NT2/D1 (cell line): ENCODE data around the gene EPHB6.

Experiments used
- SUZ12 ChIP-seq: IDR thresholded peaks from 2 replicates; pipeline ENCODE4 v1.6.1; 2011; ENCODE audit not compliant: insufficient read length, insufficient read depth; ENCODE audit errors: extremely low read depth
- YY1 ChIP-seq: IDR thresholded peaks from 2 replicates; pipeline ENCODE4 v1.6.1; 2011; ENCODE audit not compliant: insufficient read length, insufficient read depth
- ZNF274 ChIP-seq: IDR thresholded peaks from 2 replicates; pipeline ENCODE4 v1.6.1; 2011; ENCODE audit warnings: mild to moderate bottlenecking, low read depth, low read length

DNA sequence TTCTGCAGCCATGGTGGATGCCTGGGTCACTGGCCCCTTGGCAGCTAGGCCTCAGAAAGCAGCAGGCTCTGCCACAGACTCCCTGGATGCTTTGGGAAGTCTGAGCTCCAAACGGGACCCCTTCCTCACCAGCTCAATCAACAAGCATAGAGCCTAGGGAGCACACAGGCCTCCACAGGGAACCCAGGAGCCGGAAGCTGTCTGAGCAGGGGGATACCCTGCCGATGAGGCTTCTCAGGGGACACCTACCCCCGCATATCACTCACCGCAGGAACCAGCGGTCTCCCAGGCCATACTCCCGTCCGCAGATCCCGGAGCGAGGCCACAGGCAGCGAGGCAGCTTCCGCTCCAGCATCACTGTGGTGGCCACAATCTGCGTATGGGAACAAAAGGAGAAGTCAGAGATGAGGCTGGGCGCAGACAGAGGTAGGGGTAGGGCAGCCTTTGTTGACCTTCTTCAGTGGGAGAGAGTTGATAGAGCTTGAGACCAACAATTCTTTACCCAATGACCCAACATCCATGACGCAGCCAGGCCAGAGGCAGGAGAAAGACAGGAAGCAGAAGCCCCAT is 17.3 kb downstream of the EPHB6 start:
- TF ChIP-seq YY1 (no peak), SUZ12 (no peak), ZNF274 (no peak)
